Parathyroid adenoma (tissue), 2 donors: ENCODE results near the gene DPCD.

Experiments used
- H2AFZ ChIP-seq: fragments of 300-600 bp; sonication (generic); one replicate; pipeline ENCODE4 v1.7.0; 2017; ENCODE audit warnings: antibody characterized with exemption, mild to moderate bottlenecking
- H3K27ac ChIP-seq: fragments of 300-600 bp; sonication (generic); one replicate; pipeline ENCODE4 v1.7.0; 2017
- H3K27me3 ChIP-seq: fragments of 300-600 bp; sonication (generic); one replicate; pipeline ENCODE4 v1.7.0; 2017; ENCODE audit warnings: low read length; ENCODE audit not compliant: control insufficient read depth, insufficient read depth
- H3K36me3 ChIP-seq: fragments of 300-600 bp; sonication (generic); one replicate; pipeline ENCODE4 v1.7.0; 2017; ENCODE audit warnings: low read length; ENCODE audit not compliant: control insufficient read depth, insufficient read depth
- H3K4me1 ChIP-seq: fragments of 300-600 bp; sonication (generic); one replicate; pipeline ENCODE4 v1.7.0; 2017; ENCODE audit warnings: control low read depth
- H3K4me2 ChIP-seq: fragments of 300-600 bp; sonication (generic); one replicate; pipeline ENCODE4 v1.7.0; 2017; ENCODE audit warnings: low read length
- H3K4me3 ChIP-seq: fragments of 300-600 bp; sonication (generic); one replicate; pipeline ENCODE4 v1.7.0; 2017; ENCODE audit warnings: low read depth, low read length
- H3K79me2 ChIP-seq: fragments of 300-600 bp; sonication (generic); one replicate; pipeline ENCODE4 v1.7.0; 2017; ENCODE audit warnings: control low read depth
- H3K9ac ChIP-seq: fragments of 300-600 bp; sonication (generic); one replicate; pipeline ENCODE4 v1.7.0; 2017; ENCODE audit warnings: mild to moderate bottlenecking
- H3K9me3 ChIP-seq: fragments of 300-600 bp; sonication (generic); one replicate; pipeline ENCODE4 v1.7.0; 2017; ENCODE audit warnings: low read length; ENCODE audit not compliant: control insufficient read depth
- CTCF ChIP-seq: fragments of 300-600 bp; sonication (generic); IDR thresholded peaks from one replicate; pipeline ENCODE4 v1.7.0; 2017; ENCODE audit warnings: antibody characterized with exemption, mild to moderate bottlenecking
- donor health status: primary hyperparathyroidism.

The DPCD gene

DNA sequence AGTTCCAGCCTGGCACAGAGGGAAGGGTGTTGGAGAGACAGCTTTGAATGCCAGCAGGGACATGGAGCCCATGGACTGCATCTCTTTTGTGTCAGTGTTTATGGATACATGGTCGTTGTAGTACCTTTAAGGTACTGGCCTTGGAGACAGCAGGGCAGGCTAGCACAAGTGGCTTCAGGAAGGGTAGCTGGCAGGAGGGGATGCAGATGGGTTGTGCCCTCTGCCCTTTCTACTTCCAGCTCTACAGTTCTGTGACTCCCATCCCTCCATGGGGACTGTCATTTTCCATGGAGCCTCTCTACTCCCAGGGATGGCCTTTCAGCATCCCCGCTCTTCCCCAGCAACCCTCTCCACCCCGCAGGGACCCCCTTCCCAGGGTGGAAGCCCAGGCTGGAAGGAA is 25.1 kb upstream of the DPCD start:
- H3K9me3 ChIP-seq: no peaks in the 10 kb centered on the region
- no peaks in the 10 kb centered on the region for H3K79me2 ChIP-seq
- H2AFZ ChIP-seq: no peak overlapping the region
- no peak overlapping the region for H3K9ac ChIP-seq
- H3K27ac ChIP-seq: no peak overlapping the region
- H3K4me1 ChIP-seq: no peaks in the 10 kb centered on the region
- no peaks in the 10 kb centered on the region for H3K36me3 ChIP-seq
- no peak overlapping the region for H3K4me2 ChIP-seq
- peaks cover 7% of the 10 kb centered on the region for H3K27me3 ChIP-seq
- no peak overlapping the region for H3K4me3 ChIP-seq
- TF ChIP-seq CTCF: no peak

DNA sequence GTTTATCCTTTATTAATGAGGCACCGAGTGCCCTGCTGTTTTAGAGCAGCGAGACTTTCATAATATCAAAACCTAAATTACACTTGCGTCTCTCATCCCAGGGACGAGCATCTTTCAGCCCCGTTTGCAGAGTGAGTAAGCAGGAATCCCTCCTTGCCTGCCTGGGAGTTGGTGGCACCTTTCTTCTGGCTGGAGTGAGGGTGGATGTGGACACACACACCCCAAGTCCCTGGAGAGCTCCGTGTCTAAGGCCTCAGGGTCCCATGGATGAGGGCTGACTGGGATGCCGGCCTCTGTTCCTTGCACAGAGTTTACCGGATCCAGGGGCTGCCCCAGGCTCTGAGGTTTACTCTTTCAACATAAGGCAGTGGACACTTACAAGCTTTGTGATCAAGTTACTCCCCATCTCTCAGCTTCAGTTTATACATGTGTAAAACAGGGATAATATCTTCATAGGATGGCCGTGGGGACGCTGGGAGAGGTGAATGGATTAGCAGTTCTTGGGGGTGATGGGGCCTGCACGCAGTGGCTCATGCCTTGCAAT is 24.6 kb upstream of the DPCD start:
- H3K36me3 ChIP-seq: no peaks in the 10 kb centered on the region
- no peak overlapping the region for H2AFZ ChIP-seq
- no peaks in the 10 kb centered on the region for H3K9me3 ChIP-seq
- peaks cover 7% of the 10 kb centered on the region for H3K27me3 ChIP-seq
- no peak for TF ChIP-seq CTCF
- no peaks in the 10 kb centered on the region for H3K4me1 ChIP-seq
- H3K9ac ChIP-seq: no peak overlapping the region
- no peak overlapping the region for H3K4me3 ChIP-seq
- no peaks in the 10 kb centered on the region for H3K79me2 ChIP-seq
- H3K27ac ChIP-seq: no peak overlapping the region
- H3K4me2 ChIP-seq: no peak overlapping the region

DNA sequence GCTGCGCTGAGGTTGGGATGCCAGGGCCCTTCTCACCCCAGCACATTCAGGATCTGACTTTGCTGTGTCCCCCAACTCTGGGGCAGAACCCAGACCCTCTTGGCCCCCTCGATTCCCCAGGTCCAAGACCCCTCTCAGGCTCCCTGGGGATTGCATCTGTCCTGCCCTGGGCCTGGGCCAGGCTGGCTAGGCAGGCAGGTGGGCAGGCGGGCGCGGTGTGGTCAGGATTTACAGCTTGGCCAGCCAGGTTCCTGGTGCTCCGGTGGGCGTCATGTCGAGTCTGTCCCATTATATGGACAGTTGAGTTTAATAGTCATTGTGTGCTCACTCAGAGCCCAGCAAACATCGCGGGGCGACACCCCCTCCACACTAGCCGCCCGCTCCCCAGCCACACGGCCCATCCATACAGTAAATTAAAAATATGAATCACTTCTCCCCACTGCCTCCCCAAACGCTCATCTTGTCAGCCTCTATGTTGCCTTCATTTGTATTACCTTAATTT is 23.6 kb upstream of the DPCD start:
- no peak for TF ChIP-seq CTCF
- Histone ChIP-seq H3K27ac (no peak overlapping the region), H3K4me3 (no peak overlapping the region), H3K4me1 (no peaks in the 10 kb centered on the region), H3K79me2 (no peaks in the 10 kb centered on the region), H3K9me3 (no peaks in the 10 kb centered on the region), H3K4me2 (no peak overlapping the region), H2AFZ (no peak overlapping the region), H3K27me3 (peaks cover 10% of the 10 kb centered on the region), H3K9ac (no peak overlapping the region), H3K36me3 (no peaks in the 10 kb centered on the region)

DNA sequence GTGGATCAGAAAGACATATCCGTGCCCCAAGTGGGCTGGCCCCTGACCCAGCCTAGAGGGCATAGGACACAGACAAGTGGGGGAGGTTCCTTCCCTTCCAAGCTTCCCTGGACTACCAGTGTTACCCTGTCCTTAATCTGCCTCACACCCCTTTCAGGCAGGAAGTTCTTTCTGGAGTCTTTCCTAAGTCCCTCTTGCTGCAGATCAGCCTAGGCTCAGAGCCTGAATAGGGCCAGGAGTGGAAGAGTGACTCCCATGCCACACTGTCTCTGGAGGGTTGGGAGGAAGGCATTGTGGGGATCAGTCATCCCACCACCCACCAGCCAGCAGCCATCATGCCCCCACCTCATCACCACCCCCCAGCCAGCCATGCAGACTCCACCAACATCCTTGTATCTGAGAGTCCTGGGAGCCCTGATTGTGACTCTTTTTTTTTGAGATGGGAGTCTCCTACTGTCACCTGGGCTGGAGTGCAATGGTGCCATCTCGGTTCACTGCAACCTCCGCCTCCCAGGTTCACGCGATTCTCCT is 22.7 kb upstream of the DPCD start:
- Histone ChIP-seq H2AFZ (no peak overlapping the region), H3K4me1 (peaks cover 6% of the 10 kb centered on the region), H3K79me2 (no peaks in the 10 kb centered on the region), H3K4me2 (no peak overlapping the region), H3K9me3 (no peaks in the 10 kb centered on the region), H3K4me3 (no peak overlapping the region), H3K27me3 (peaks cover 15% of the 10 kb centered on the region), H3K9ac (no peak overlapping the region), H3K36me3 (no peaks in the 10 kb centered on the region), H3K27ac (no peak overlapping the region)
- no peak for TF ChIP-seq CTCF

GRCh38 chr10:101565936-101566332 is 22.2 kb upstream of the DPCD start:
- H3K9me3 ChIP-seq: no peaks in the 10 kb centered on the region
- no peak overlapping the region for H3K27ac ChIP-seq
- H3K9ac ChIP-seq: no peak overlapping the region
- H3K4me1 ChIP-seq: peaks cover 11% of the 10 kb centered on the region
- H3K27me3 ChIP-seq: peaks cover 15% of the 10 kb centered on the region
- no peak overlapping the region for H3K4me2 ChIP-seq
- H3K4me3 ChIP-seq: no peak overlapping the region
- no peaks in the 10 kb centered on the region for H3K79me2 ChIP-seq
- no peak for TF ChIP-seq CTCF
- H3K36me3 ChIP-seq: no peaks in the 10 kb centered on the region
- H2AFZ ChIP-seq: no peak overlapping the region
